Brain microvascular endothelial cell (primary cell): ENCODE measurements around the gene PTPRN2.
"Not testable (repeated sequence)": the region's sequence is repeated elsewhere in the genome, so short reads cannot be mapped to it uniquely, and the experiment has no call there.

Source experiments
- DNase-seq: peaks from one replicate; pipeline ENCODE4 v3.0.0-alpha.2; 2020
- H3K27ac ChIP-seq: fragments of 250-450 bp; sonication (Bioruptor Pico); 2 replicates; pipeline ENCODE4 v1.5.1; 2020; ENCODE audit warnings: mild to moderate bottlenecking, moderate library complexity
- H3K27me3 ChIP-seq: fragments of 250-450 bp; sonication (Bioruptor Pico); replicated peaks from 2 replicates; pipeline ENCODE4 v1.5.1; 2020; ENCODE audit warnings: mild to moderate bottlenecking
- H3K36me3 ChIP-seq: fragments of 250-450 bp; sonication (Bioruptor Pico); replicated peaks from 2 replicates; pipeline ENCODE4 v1.5.1; 2020; ENCODE audit warnings: mild to moderate bottlenecking
- H3K4me3 ChIP-seq: 2 replicates; pipeline ENCODE4 v1.5.1; 2011; ENCODE audit warnings: low read depth, mild to moderate bottlenecking, control low read depth, low read length, moderate library complexity
- CTCF ChIP-seq: IDR thresholded peaks from 2 replicates; pipeline ENCODE4 v1.5.1; 2011; ENCODE audit warnings: low read depth, mild to moderate bottlenecking, moderate library complexity, low read length, control low read depth, inconsistent platforms; ENCODE audit errors: missing control alignments
- in situ Hi-C: cut with HindIII; loops from 2 replicates; pipeline ENCODE4 v1.10.0; 2017; ENCODE audit warnings: low sequenced_read_pairs, low pct_ligation_motif_present

The PTPRN2 gene

GRCh38 chr7:158527038-158527437, 60.6 kb downstream of the PTPRN2 start:
- no peaks in the 10 kb centered on the region for H3K27me3 ChIP-seq
- no peak for DNase-seq
- no peak overlapping the region for H3K27ac ChIP-seq
- no peaks in the 10 kb centered on the region for H3K36me3 ChIP-seq
- no peak overlapping the region for H3K4me3 ChIP-seq
- in situ Hi-C loops = no loop called here
- no peak for TF ChIP-seq CTCF

- H3K36me3 ChIP-seq = no peaks in the 10 kb centered on the region
- no peak for DNase-seq
- no peaks in the 10 kb centered on the region for H3K27me3 ChIP-seq
- in situ Hi-C loops = no loop called here
- no peak for TF ChIP-seq CTCF
- no peak overlapping the region for H3K4me3 ChIP-seq
- no peak overlapping the region for H3K27ac ChIP-seq
These were observed 61.1 kb downstream of the PTPRN2 start for GRCh38 chr7:158526531-158526930.

GRCh38 chr7:158525648-158526484, 61.8 kb downstream of the PTPRN2 start:
- no peak overlapping the region for H3K27ac ChIP-seq
- no peak for TF ChIP-seq CTCF
- in situ Hi-C loops = no loop called here
- no peaks in the 10 kb centered on the region for H3K27me3 ChIP-seq
- no peak overlapping the region for H3K4me3 ChIP-seq
- DNase-seq = no peak
- H3K36me3 ChIP-seq = no peaks in the 10 kb centered on the region

- no peaks in the 10 kb centered on the region for H3K36me3 ChIP-seq
- no peak for DNase-seq
- no peak overlapping the region for H3K4me3 ChIP-seq
- no peak for TF ChIP-seq CTCF
- H3K27ac ChIP-seq = no peak overlapping the region
- in situ Hi-C loops = no loop called here
- no peaks in the 10 kb centered on the region for H3K27me3 ChIP-seq
These were observed 62.6 kb downstream of the PTPRN2 start for GRCh38 chr7:158524749-158525635.

- H3K36me3 ChIP-seq, H3K27ac ChIP-seq, H3K4me3 ChIP-seq, in situ Hi-C loops, DNase-seq, H3K27me3 ChIP-seq: not testable (repeated sequence)
These were observed 63.3 kb downstream of the PTPRN2 start for GRCh38 chr7:158524286-158524685.

GRCh38 chr7:158523877-158524276, 63.7 kb downstream of the PTPRN2 start:
- H3K36me3 ChIP-seq, H3K27me3 ChIP-seq, H3K4me3 ChIP-seq, DNase-seq, in situ Hi-C loops, H3K27ac ChIP-seq: not testable (repeated sequence)

GRCh38 chr7:158523165-158523856, 64.3 kb downstream of the PTPRN2 start:
- H3K27ac ChIP-seq, H3K36me3 ChIP-seq, H3K27me3 ChIP-seq, DNase-seq, H3K4me3 ChIP-seq, in situ Hi-C loops: not testable (repeated sequence)

- H3K4me3 ChIP-seq, H3K27me3 ChIP-seq, in situ Hi-C loops, H3K27ac ChIP-seq, DNase-seq, H3K36me3 ChIP-seq: not testable (repeated sequence)
These were observed 65.8 kb downstream of the PTPRN2 start for GRCh38 chr7:158521795-158522194.
